GM23338 (cell line): ENCODE results near the gene ARHGAP30. TPM values are rescaled to one million over a fixed set of nuclear protein-coding genes. Genes with fewer than 3 reads are reported as not detected.

Experiments
- ATAC-seq: fragments of 200-7000 bp; cut with Tn5 transposase; 3 replicates; pipeline ENCODE4 v1.9.1; 2020
- DNase-seq: peaks from one replicate; pipeline ENCODE4 v3.0.0-alpha.2; 2015; ENCODE audit warnings: low spot score
- H2AFZ ChIP-seq: fragments of 200-600 bp; sonication (generic); 2 replicates; pipeline ENCODE4 v1.8.0; 2016; ENCODE audit warnings: antibody characterized with exemption, mild to moderate bottlenecking, moderate library complexity
- H3F3A ChIP-seq: fragments of 200-600 bp; sonication (generic); replicated peaks from 2 replicates; pipeline ENCODE4 v1.8.0; 2017; ENCODE audit warnings: antibody characterized with exemption, mixed run types, low read depth
- H3K27ac ChIP-seq: fragments of 200-600 bp; sonication (generic); 2 replicates; pipeline ENCODE4 v1.6.1; 2016; ENCODE audit warnings: low read depth
- H3K27me3 ChIP-seq: fragments of 200-600 bp; sonication (generic); 2 replicates; pipeline ENCODE4 v1.8.0; 2016; ENCODE audit warnings: mild to moderate bottlenecking, mixed run types, moderate library complexity; ENCODE audit not compliant: insufficient read depth
- H3K36me3 ChIP-seq: fragments of 200-600 bp; sonication (generic); 2 replicates; pipeline ENCODE4 v1.8.0; 2016; ENCODE audit warnings: mild to moderate bottlenecking; ENCODE audit not compliant: insufficient read depth
- H3K4me1 ChIP-seq: fragments of 200-600 bp; sonication (generic); 2 replicates; pipeline ENCODE4 v1.8.0; 2016; ENCODE audit warnings: mild to moderate bottlenecking, moderate library complexity; ENCODE audit not compliant: insufficient read depth
- H3K4me2 ChIP-seq: fragments of 200-600 bp; sonication (generic); 2 replicates; pipeline ENCODE4 v1.7.1; 2017; ENCODE audit warnings: mixed run types
- H3K4me3 ChIP-seq: fragments of 200-600 bp; sonication (generic); 2 replicates; pipeline ENCODE4 v1.6.1; 2016; ENCODE audit warnings: mixed run types
- H3K79me2 ChIP-seq: fragments of 200-600 bp; sonication (generic); replicated peaks from 2 replicates; pipeline ENCODE4 v1.8.0; 2017; ENCODE audit warnings: mild to moderate bottlenecking; ENCODE audit not compliant: insufficient read depth
- H3K9me2 ChIP-seq: fragments of 200-600 bp; sonication (generic); 2 replicates; pipeline ENCODE4 v1.8.0; 2017; ENCODE audit not compliant: insufficient read depth
- H4K20me1 ChIP-seq: fragments of 200-600 bp; sonication (generic); replicated peaks from 2 replicates; pipeline ENCODE4 v1.8.0; 2017; ENCODE audit warnings: mild to moderate bottlenecking; ENCODE audit not compliant: insufficient read depth
- H3K27ac Mint-ChIP-seq: 2 replicates; pipeline ENCODE4 v1.8.0; 2020; ENCODE audit warnings: inconsistent platforms, mild to moderate bottlenecking, moderate library complexity, mixed read lengths
- H3K27me3 Mint-ChIP-seq: 3 replicates; pipeline ENCODE4 v1.8.0; 2022; ENCODE audit warnings: low read depth, mild to moderate bottlenecking, moderate library complexity, mixed read lengths, inconsistent platforms; ENCODE audit not compliant: insufficient read depth, poor library complexity
- H3K36me3 Mint-ChIP-seq: 3 replicates; pipeline ENCODE4 v1.8.0; 2021; ENCODE audit warnings: low read depth, mild to moderate bottlenecking, inconsistent platforms, moderate library complexity, mixed read lengths
- H3K4me1 Mint-ChIP-seq: 3 replicates; pipeline ENCODE4 v1.8.0; 2020; ENCODE audit warnings: mild to moderate bottlenecking, inconsistent platforms, mixed read lengths
- H3K4me3 Mint-ChIP-seq: 3 replicates; pipeline ENCODE4 v1.8.0; 2021; ENCODE audit warnings: moderate library complexity, mild to moderate bottlenecking, inconsistent platforms, mixed read lengths
- H3K9me3 Mint-ChIP-seq: 3 replicates; pipeline ENCODE4 v1.8.0; 2020; ENCODE audit warnings: moderate library complexity, mild to moderate bottlenecking, inconsistent platforms, mixed read lengths
- CREB1 ChIP-seq: fragments of 250-450 bp; sonication (Bioruptor Pico); IDR thresholded peaks from 2 replicates; pipeline ENCODE4 v1.5.0; 2020; ENCODE audit warnings: low read depth, mild to moderate bottlenecking, moderate library complexity
- EZH2 ChIP-seq: fragments of 200-600 bp; sonication (generic); IDR thresholded peaks from one replicate; pipeline ENCODE4 v1.8.0; 2017; ENCODE audit warnings: antibody characterized with exemption, mild to moderate bottlenecking, low read depth; ENCODE audit not compliant: unreplicated experiment
- EZH2phosphoT487 ChIP-seq: fragments of 200-600 bp; sonication (generic); IDR thresholded peaks from one replicate; pipeline ENCODE4 v1.8.1; 2018; ENCODE audit warnings: antibody characterized with exemption; ENCODE audit not compliant: unreplicated experiment
- NANOG ChIP-seq: IDR thresholded peaks from 2 replicates; pipeline ENCODE4 v1.6.1; 2016; ENCODE audit warnings: antibody characterized with exemption, borderline replicate concordance
- POLR2AphosphoS5 ChIP-seq: IDR thresholded peaks from 2 replicates; pipeline ENCODE4 v1.6.1; 2016; ENCODE audit warnings: antibody characterized with exemption, low read depth
- STAT1 ChIP-seq: IDR thresholded peaks from one replicate; pipeline ENCODE4 v1.6.1; 2016; ENCODE audit warnings: antibody characterized with exemption; ENCODE audit not compliant: unreplicated experiment
- ZNF114 ChIP-seq: fragments of 250-450 bp; sonication (Bioruptor Pico); IDR thresholded peaks from 2 replicates; pipeline ENCODE4 v1.5.0; 2020; ENCODE audit warnings: mild to moderate bottlenecking, moderate library complexity
- ZNF331 ChIP-seq: fragments of 250-450 bp; sonication (Bioruptor Pico); IDR thresholded peaks from 2 replicates; pipeline ENCODE4 v1.5.0; 2020; ENCODE audit warnings: low read depth, mild to moderate bottlenecking, moderate library complexity
- polyA plus RNA-seq: library from polyadenylated mRNA; unstranded; fragments of >200 nt; fragmentation: Nextera tagmentation; extraction: Ambion mirVana; gene quantifications from 2 replicates; pipeline ENCODE4 v1.2.1, GENCODE V29; 2016
- total RNA-seq: library from RNA; depleted of rRNA; stranded (reverse); fragments of >200 nt; shearing (Covaris generic); gene quantifications from 2 replicates; pipeline ENCODE4 v1.2.3, GENCODE V29; 2014
- TF ChIP-seq, protein P1 (sequence below), 2 experiments: fragments of 200-600 bp in 1 of 2; sonication (generic) in 1 of 2; conservative IDR thresholded peaks; 2 replicates each; pipeline versions ENCODE4 v1.5.1 to v1.6.1; 2016 to 2017; ENCODE audit warnings: antibody characterized with exemption in 2 of 2, low read depth in 2 of 2, mild to moderate bottlenecking in 2 of 2, moderate library complexity in 1 of 2
- TF ChIP-seq, protein P2 (sequence below): IDR thresholded peaks from one replicate; pipeline ENCODE4 v1.6.1; 2018; ENCODE audit warnings: antibody characterized with exemption; ENCODE audit not compliant: unreplicated experiment
- TF ChIP-seq, protein P3 (sequence below): fragments of 250-450 bp; sonication (Bioruptor Pico); IDR thresholded peaks from 2 replicates; pipeline ENCODE4 v1.5.0; 2020; ENCODE audit warnings: mild to moderate bottlenecking, moderate library complexity

Gene ARHGAP30
- total and polyA plus RNA-seq, 2 experiments from 2014 or later = 0.45 TPM; not detected in 1

DNA sequence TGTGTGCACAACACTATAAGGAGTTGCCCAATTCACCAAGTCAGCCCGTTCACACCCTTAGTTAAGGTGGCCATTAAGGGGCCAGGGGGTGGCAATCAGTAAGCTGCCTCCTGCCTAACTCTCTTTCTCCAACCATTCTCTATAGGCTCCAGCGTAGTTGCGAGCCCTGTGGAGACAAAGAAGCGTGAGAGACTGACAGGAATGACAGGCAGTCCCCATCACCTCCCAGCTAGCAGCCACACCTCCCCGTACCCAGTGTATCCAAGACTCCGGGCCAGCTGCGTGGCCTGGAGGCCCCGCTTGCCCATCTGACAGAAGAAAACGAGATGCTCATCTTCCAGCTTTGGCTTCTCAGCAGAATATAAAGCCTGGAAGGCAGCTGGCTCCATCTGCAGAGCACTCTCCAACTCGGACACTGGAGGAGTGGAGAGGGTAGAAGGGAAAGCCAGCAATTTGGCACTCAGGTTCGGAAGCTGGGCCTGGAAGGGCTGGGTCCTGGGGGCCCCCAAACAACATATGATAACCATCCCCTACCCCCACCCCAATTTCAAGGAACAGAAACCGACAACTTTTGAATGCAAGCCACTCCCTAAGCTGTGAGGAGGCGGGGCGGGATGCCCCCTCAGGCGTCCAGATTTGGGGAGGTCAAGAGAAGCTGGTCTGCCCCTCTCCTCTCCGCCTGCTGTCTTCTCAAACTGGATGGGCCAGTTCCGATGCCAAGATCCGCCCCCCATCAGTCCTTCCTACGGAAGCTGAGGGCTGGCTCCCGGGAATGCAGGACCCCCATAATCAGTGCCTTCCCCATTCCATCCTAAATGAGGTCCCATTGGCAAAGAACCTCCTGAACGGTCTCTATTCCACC, 31.8 kb downstream of the ARHGAP30 start (continued):
- TF ChIP-seq EZH2 = no peak
- TF ChIP-seq POLR2AphosphoS5 = no peak
- TF ChIP-seq STAT1 = no peak

DNA sequence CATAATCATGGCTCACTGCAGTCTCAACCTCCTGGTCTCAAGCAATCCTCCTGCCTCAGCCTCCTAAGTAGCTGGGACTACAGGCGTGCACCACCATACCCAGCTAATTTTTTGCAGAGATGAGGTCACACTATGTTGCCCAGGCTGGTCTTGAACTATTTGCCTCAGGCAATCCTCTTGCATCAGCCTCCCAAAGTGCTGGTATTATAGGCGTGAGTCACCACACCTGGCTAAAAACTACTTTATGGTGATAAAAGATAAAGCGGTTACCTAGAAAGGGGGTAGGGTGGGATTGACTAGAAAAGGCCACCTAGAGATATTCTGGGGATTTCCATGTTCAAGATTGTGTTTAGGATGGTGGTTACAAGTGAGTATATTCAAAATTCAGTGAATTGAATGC, 35.9 kb downstream of the ARHGAP30 start:
- H3F3A ChIP-seq = peaks cover 19% of the 10 kb centered on the region
- H3K4me2 ChIP-seq = no peak overlapping the region
- no peak overlapping the region for H3K4me3 ChIP-seq
- no peaks in the 10 kb centered on the region for H3K9me2 ChIP-seq
- DNase-seq = no peak
- H3K27ac ChIP-seq = 0 out of 2 replicates have a peak overlapping the region, but pooled peaks have one; percentile 26
- peaks cover 3% of the 10 kb centered on the region for H3K27me3 Mint-ChIP-seq
- peaks cover 31% of the 10 kb centered on the region for H3K4me1 Mint-ChIP-seq
- H3K36me3 Mint-ChIP-seq = peaks cover 12% of the 10 kb centered on the region; the same call in 2 of the 3 replicates
- no peak overlapping the region for H3K27ac Mint-ChIP-seq
- H2AFZ ChIP-seq = no peak overlapping the region
- H3K27me3 ChIP-seq = no peaks in the 10 kb centered on the region
- peaks cover 29% of the 10 kb centered on the region for H3K4me1 ChIP-seq
- no peak for ATAC-seq
- H4K20me1 ChIP-seq = no peaks in the 10 kb centered on the region
- H3K4me3 Mint-ChIP-seq = no peak overlapping the region
- no peaks in the 10 kb centered on the region for H3K36me3 ChIP-seq
- H3K79me2 ChIP-seq = peaks cover 16% of the 10 kb centered on the region
- peaks cover 12% of the 10 kb centered on the region; the same call in 2 of the 3 replicates for H3K9me3 Mint-ChIP-seq
- TF ChIP-seq CREB1 (CRISPR knock-in tag) (no peak), NANOG (no peak), POLR2AphosphoS5 (no peak), ZNF114 (CRISPR knock-in tag) (no peak), EZH2phosphoT487 (no peak), STAT1 (no peak), ZNF331 (CRISPR knock-in tag) (no peak), EZH2 (no peak)
- TF ChIP-seq, protein P1, sequence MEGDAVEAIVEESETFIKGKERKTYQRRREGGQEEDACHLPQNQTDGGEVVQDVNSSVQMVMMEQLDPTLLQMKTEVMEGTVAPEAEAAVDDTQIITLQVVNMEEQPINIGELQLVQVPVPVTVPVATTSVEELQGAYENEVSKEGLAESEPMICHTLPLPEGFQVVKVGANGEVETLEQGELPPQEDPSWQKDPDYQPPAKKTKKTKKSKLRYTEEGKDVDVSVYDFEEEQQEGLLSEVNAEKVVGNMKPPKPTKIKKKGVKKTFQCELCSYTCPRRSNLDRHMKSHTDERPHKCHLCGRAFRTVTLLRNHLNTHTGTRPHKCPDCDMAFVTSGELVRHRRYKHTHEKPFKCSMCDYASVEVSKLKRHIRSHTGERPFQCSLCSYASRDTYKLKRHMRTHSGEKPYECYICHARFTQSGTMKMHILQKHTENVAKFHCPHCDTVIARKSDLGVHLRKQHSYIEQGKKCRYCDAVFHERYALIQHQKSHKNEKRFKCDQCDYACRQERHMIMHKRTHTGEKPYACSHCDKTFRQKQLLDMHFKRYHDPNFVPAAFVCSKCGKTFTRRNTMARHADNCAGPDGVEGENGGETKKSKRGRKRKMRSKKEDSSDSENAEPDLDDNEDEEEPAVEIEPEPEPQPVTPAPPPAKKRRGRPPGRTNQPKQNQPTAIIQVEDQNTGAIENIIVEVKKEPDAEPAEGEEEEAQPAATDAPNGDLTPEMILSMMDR (conservative IDR thresholded peaks at IDR 0.05; ENCODE audit: low read depth in 2 of 2) = no peak
- TF ChIP-seq, protein P2, sequence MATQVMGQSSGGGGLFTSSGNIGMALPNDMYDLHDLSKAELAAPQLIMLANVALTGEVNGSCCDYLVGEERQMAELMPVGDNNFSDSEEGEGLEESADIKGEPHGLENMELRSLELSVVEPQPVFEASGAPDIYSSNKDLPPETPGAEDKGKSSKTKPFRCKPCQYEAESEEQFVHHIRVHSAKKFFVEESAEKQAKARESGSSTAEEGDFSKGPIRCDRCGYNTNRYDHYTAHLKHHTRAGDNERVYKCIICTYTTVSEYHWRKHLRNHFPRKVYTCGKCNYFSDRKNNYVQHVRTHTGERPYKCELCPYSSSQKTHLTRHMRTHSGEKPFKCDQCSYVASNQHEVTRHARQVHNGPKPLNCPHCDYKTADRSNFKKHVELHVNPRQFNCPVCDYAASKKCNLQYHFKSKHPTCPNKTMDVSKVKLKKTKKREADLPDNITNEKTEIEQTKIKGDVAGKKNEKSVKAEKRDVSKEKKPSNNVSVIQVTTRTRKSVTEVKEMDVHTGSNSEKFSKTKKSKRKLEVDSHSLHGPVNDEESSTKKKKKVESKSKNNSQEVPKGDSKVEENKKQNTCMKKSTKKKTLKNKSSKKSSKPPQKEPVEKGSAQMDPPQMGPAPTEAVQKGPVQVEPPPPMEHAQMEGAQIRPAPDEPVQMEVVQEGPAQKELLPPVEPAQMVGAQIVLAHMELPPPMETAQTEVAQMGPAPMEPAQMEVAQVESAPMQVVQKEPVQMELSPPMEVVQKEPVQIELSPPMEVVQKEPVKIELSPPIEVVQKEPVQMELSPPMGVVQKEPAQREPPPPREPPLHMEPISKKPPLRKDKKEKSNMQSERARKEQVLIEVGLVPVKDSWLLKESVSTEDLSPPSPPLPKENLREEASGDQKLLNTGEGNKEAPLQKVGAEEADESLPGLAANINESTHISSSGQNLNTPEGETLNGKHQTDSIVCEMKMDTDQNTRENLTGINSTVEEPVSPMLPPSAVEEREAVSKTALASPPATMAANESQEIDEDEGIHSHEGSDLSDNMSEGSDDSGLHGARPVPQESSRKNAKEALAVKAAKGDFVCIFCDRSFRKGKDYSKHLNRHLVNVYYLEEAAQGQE = no peak
- TF ChIP-seq, protein P3, sequence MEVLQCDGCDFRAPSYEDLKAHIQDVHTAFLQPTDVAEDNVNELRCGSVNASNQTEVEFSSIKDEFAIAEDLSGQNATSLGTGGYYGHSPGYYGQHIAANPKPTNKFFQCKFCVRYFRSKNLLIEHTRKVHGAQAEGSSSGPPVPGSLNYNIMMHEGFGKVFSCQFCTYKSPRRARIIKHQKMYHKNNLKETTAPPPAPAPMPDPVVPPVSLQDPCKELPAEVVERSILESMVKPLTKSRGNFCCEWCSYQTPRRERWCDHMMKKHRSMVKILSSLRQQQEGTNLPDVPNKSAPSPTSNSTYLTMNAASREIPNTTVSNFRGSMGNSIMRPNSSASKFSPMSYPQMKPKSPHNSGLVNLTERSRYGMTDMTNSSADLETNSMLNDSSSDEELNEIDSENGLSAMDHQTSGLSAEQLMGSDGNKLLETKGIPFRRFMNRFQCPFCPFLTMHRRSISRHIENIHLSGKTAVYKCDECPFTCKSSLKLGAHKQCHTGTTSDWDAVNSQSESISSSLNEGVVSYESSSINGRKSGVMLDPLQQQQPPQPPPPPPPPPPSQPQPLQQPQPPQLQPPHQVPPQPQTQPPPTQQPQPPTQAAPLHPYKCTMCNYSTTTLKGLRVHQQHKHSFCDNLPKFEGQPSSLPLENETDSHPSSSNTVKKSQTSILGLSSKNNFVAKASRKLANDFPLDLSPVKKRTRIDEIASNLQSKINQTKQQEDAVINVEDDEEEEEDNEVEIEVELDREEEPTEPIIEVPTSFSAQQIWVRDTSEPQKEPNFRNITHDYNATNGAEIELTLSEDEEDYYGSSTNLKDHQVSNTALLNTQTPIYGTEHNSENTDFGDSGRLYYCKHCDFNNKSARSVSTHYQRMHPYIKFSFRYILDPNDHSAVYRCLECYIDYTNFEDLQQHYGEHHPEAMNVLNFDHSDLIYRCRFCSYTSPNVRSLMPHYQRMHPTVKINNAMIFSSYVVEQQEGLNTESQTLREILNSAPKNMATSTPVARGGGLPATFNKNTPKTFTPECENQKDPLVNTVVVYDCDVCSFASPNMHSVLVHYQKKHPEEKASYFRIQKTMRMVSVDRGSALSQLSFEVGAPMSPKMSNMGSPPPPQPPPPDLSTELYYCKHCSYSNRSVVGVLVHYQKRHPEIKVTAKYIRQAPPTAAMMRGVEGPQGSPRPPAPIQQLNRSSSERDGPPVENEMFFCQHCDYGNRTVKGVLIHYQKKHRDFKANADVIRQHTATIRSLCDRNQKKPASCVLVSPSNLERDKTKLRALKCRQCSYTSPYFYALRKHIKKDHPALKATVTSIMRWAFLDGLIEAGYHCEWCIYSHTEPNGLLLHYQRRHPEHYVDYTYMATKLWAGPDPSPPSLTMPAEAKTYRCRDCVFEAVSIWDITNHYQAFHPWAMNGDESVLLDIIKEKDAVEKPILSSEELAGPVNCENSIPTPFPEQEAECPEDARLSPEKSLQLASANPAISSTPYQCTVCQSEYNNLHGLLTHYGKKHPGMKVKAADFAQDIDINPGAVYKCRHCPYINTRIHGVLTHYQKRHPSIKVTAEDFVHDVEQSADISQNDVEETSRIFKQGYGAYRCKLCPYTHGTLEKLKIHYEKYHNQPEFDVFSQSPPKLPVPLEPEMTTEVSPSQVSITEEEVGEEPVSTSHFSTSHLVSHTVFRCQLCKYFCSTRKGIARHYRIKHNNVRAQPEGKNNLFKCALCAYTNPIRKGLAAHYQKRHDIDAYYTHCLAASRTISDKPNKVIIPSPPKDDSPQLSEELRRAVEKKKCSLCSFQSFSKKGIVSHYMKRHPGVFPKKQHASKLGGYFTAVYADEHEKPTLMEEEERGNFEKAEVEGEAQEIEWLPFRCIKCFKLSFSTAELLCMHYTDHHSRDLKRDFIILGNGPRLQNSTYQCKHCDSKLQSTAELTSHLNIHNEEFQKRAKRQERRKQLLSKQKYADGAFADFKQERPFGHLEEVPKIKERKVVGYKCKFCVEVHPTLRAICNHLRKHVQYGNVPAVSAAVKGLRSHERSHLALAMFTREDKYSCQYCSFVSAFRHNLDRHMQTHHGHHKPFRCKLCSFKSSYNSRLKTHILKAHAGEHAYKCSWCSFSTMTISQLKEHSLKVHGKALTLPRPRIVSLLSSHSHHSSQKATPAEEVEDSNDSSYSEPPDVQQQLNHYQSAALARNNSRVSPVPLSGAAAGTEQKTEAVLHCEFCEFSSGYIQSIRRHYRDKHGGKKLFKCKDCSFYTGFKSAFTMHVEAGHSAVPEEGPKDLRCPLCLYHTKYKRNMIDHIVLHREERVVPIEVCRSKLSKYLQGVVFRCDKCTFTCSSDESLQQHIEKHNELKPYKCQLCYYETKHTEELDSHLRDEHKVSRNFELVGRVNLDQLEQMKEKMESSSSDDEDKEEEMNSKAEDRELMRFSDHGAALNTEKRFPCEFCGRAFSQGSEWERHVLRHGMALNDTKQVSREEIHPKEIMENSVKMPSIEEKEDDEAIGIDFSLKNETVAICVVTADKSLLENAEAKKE (CRISPR knock-in tag) = no peak
